Hematopoietic multipotent progenitor cell treated with erythropoietin and hydrocortisone succinate and interleukin-3 and kit ligand, for 4 days (in vitro differentiated cells): ENCODE results near the gene TGFB1.
A peak's percentile ranks its signal among the peaks of the same experiment; 100 is the strongest.
"Not testable (repeated sequence)": the region's sequence is repeated elsewhere in the genome, so short reads cannot be mapped to it uniquely, and the experiment has no call there.

ENCODE experiments used
- DNase-seq: peaks from one replicate; pipeline ENCODE4 v3.0.0-alpha.2; 2015

TGFB1 gene

GRCh38 chr19:41298348-41298964, 55.3 kb downstream of the TGFB1 start:
- DNase-seq: peak; percentile 70

DNA sequence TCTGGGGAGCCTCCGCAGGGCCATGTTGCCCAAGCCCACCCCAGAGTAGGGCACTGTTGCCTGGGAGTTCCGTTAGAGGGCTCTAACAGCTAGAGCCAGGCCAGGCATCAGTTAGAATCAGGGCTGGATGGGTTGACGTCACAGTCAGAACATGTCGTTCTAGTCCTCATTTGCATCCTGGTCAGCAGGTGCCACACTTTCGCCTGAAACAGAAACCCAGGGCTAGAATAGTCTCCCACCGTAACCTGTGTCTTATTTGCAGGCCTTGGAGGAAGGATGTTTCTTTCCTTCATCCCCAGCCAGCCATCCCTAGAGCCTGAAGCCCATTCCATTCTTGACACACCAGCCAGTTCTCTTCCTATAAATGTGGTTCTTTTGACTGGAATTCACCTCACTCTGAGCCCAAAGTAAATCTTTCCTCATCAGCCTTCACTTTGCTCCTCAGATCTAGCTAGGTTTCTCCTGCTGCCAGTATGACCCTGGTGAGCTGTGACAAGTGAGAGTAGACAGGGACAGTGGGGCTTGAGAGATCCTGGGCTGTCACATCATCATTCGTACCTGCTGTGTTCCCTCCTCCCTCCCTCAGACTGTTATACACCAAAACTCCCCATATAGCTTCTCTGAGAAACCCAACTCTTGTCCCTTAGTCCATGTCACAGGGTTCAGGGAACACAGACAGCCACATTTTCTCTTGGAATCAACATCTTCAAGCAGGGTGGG, 55.9 kb downstream of the TGFB1 start:
- no peak for DNase-seq

GRCh38 chr19:41296433-41296871, 57.3 kb downstream of the TGFB1 start:
- DNase-seq: peak; percentile 31

DNA sequence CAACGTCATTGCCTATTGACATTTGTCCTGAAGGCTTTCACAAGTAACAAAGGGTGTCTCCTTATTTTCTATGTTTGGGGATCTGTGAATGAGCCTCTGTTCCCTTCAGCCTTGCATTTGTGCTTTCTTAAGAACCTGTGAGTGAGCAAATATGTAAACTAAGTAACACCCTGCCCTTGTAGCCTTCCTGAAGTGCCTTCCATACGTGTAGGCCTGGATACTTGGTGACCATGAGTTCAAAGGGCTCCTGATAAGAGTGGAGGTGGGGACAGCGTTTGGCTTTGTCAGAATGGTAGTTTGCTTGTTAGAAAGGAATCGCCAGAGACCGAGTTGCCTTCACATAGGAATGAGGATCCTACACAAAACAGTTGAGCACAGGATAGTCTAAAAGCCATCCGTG, 58.2 kb downstream of the TGFB1 start:
- DNase-seq: no peak

- no peak for DNase-seq
Measured at GRCh38 chr19:41294393-41294792, 59.3 kb downstream of the TGFB1 start.

- DNase-seq: not testable (repeated sequence)
Measured at GRCh38 chr19:41289814-41290213, 63.9 kb downstream of the TGFB1 start.

DNA sequence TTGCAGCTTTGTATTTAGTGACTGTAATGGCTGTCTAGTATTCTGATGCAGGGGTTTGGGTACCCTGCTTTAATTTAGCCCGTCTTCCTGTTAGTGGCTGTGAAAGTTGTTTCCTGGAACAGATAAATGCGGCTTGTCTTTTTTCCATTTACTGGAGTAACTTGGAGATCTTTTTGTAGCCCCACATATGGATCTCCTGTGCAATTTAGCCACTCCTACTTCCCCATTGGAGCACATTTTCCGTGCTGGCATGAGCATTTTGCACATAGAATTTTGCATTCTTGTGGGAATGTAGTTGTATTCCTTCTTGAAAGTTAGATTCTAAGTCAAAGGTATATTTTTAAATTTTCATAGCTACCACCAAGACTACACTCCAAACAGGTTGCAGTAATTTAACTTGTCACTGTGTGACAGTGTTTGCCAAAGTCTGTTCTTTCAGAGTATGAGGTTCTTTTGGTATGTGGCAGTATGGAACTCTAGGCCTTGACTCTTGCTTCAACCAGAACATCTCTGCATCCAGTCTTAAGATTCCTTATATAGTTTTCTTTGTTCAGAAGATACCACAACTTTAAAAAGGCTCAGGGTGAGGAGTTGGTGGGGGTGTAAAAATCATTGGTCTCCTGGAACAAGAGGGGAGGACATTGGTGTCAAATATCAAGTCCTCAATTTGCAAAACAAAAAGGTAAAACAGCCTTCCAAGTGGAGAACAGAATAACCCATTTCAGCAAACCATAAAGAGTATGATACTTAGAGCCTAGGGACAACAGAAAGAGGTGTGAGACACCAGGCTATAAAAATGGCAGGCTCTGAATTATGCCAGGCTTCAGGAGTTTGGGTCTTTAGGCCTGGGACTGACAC, 64.8 kb downstream of the TGFB1 start:
- DNase-seq: no peak
